HG02981 (cell line): Measurements from ENCODE around the gene SRRD.

ENCODE experiments used
- ATAC-seq: cut with Tn5 transposase; IDR thresholded peaks from one replicate; pipeline ENCODE4 v1.9.1; 2021; ENCODE audit warnings: mild to moderate bottlenecking, moderate library complexity; ENCODE audit not compliant: unreplicated experiment

The SRRD gene

DNA sequence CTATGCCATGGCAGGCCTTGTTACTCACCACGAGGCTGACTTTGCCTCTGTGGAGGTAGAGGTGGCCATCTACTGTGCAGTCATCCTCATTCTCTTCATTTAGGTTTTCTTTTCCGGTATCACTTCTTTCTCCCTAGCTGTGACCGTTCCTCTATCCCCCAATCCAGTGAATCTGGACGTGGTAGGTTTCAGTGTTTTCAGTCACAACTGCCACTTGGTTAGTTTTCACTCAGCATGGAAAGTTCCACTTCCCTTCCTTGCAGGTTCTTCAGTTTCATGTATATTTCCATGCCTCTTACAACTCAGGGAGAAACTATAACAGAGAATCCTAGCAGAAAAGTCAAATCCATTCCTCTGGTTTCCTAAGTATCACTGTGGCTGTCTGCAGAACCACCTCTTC lies 2.0 kb upstream of the SRRD start:
- no peak for ATAC-seq

DNA sequence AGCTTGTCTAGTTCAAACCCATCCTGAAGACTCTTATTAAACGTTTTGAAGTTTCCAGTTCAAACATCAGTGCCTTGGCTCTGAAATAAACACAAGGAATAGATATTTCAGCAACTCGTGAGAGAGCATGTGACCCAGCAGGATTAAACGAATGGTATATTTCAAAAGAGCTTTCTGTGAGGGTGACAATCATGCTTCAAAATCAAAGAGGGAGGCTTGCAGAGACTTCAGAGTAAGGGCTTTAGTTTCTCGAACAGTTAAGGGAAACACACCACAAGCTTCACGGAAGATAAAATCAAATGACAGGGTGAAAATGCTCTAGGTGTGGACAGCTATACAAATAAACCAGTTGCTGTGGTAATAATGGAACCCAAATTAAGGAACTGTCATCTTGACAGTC lies 1.5 kb upstream of the SRRD start:
- no peak for ATAC-seq

DNA sequence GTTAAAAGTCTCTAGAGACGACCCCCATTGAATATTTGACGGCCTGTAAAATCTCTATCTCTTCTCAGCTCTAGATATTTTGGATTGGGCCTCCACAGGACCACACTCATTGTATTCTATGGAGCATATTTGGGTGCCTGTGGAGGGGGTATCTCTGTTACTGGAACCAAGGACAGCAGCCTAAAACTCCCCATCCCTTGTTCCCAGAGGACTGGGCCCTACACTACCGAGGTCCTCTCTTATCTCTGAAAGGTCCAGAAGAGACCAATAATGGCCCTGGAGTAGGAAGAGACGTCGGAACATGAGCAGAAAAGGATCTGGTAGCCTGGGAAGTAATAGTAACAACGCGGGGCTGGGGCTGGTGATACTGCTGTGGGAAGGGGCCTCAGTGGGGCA lies 636 bp upstream of the SRRD start:
- no peak for ATAC-seq

DNA sequence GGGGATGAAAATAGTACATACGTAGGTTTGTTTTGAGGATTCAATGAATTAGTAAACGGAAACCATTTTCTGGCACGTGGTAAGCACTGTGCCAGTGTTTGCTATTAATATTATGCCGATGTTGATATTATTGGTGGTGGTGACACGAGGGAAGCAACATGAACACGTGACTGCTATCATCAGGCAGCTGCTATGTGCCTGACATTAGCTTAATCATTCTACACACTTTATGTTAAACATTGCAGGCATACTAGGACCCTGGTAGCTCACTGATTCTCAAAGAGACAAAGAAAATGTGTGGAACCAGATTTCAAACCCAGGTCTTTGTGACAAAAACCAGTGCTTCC lies 656 bp downstream of the SRRD start:
- ATAC-seq: no peak

DNA sequence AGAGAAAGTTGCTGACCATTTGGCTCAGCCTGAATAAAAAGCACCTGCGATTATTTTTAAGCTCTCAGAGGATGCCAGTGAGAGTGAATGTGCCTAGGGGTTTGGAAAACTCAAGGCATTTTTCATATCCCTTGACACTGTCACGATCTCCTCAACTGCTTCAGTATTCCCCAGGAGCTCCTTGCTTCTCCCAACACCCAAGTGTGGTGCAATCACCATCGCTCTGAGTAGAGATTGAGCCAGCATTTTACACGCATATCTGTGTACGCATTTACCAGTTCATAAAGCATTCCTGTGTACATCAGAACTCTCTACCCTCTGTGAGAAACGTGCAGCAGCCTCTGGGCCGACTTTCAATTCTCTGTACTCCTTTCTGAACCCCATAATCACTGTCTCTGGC lies 1.3 kb downstream of the SRRD start:
- no peak for ATAC-seq

DNA sequence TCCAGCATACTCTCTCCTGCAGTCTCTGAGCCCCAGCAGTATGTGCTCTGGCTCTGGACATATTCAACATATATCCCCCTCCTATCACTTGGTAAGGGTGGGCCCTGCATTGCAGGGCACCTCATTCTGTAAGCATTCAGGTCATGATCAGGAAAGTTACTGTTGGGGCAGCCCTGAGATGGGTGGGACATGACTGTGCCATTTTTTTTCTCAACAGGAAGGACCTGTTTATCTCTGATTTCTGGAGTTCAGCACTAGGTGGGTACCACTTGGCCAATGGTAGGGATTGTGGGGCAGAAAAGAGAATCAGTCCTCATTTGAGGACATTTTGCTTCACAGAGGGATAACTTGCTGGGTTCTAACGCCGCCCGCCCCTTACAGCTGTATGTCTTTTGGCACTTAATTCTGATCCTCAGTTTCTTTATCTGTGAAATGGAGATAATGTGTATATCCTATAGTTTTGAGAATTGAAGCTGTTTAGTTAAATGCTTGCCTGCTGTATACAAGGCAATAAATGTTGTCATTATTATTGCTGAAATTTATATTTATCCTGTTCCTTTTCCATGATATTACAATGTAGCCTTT lies 2.2 kb downstream of the SRRD start:
- no peak for ATAC-seq

DNA sequence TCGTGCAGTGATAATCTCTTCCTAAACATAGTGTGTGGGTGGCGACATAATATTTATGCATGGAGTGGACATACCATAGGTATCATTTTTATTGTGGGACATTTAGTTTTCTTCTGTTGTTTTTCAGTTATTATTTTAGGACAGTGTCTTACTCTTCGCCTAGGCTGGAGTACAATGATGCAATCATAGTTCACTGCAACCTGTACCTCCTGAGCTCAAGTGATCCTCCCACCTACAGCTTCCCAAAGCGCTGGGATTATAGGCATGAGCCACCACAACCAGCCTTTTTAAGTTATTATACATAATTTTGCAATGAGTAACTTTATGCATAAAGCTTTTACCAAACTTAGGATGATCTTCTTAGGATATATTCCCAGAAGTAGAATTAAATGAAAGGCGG lies 2.7 kb downstream of the SRRD start:
- no peak for ATAC-seq

DNA sequence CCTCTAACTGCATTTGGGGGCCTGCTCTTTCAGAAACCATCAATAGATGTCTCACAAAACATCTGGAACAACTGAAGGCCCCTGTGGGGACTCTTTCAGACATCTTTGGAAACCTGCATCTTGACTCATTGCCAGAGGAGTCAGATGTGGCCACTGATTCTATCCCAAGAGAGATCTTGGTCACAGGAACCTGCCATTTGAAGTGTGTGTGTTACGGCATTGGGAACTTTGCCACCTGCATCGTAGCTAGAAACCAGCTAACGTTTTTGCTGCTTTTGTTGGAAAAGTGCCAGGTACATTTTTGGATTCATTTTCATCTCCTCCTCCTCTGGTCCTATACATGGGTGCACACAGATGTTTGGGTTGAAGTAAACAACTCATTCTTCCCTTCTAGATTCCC lies 4.3 kb downstream of the SRRD start:
- no peak for ATAC-seq

DNA sequence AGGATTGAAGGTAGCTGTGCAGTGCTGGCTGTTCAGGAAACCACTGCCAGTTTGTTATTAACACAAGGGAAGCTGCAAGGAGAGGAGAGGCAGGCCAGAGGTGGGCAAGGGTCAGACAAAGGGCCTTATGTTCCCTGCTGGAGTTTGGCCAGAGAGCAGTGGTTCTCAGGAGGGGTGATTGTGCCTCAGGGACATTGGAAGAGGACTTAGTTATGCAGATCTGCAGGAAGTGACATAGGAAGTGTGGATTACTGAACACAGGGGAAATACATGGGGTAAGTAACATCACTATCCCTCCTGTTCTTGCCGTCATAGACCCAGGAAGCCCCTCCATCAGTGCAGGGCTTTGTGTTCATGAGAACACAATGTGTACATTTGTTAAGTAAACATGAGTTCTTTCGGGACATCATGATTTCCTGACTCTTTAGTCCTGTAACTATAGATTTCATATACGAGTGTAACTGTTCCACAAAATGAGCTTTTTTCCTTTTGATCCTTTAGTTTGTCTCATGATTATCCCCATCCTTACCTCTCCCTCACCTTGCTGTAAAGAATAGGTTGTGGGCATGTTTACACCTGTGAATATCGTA lies 5.9 kb downstream of the SRRD start:
- ATAC-seq: no peak

DNA sequence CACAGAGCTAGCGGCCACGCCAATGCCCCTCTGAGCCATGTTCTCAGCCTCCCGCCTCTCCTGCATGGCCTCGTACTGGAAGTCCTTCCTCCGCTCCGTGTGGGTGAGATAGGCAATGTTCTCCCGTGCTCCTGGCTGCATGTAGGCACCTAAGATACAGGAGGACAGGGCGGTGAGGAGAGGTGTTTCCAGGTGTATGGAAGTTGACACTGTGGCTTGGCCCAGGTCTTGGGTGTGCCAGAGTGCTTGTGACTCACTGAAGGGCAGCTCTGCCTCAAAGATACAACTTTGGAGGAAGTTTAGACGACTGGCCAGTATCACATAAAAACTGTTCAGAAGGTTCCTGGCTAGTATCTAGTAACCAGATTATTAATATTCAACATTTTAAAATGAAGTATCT lies 8.5 kb downstream of the SRRD start:
- ATAC-seq: no peak

DNA sequence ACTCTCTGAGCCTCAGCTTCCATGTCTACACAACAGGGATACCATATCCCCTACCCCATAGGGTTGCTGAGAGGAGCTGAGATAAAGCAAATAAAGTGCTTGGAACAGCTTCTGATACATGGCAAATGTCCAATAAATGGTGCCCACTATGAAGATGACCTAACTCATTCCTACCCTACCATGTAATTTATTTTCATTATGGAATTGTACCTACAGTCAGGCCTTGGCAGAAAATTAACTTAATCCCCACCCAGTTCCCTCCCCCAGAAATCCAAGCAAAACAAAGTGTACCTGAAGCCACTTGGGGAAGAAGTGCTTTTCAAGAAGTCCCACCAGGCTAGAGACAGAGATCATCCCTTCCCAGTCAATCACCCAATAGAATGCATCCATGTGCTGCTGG lies 10.8 kb downstream of the SRRD start:
- ATAC-seq: no peak

DNA sequence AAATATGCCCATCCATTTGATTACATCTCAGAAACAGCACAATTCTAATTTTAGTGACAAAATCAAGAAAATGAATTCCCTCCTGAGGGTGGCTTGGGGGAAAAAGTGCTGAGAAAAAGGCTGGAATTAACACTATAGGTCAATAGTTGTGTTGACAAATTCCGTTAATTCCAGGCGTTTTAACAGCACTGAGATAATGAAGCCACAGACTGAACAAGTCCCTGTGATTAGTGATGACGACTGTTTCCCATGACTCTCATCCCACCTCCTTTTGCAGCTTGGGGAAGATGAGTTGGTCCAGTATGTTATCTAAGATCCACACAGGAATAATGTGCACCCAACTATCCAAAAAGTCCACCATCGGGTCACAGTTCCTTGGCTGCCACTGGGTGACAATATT lies 12.8 kb downstream of the SRRD start:
- no peak for ATAC-seq

DNA sequence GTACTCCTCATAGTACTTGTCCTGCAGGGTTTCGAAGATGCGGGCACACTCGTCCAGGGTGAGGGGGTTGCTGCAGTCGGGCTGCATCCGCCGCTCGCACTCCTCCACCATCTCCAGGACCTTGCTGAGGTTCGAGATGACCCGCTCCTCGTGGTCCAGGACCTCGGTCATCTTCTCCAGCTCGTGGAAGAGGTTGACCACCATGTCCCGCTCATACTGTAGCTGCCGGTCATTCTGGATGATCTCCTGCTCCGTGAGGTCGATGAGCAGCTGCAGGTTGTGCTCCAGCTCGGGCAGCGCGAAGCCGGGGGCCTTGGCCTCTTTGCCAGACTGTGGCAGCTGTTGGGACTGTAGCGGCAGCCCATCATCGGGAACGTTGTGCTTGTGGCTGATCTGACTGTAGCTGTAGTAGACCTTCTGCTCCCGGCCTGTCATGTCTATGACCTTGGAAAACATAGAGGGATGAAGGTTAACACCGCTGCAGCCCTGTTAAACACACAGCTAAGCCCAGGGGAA lies 15.6 kb downstream of the SRRD start:
- no peak for ATAC-seq

DNA sequence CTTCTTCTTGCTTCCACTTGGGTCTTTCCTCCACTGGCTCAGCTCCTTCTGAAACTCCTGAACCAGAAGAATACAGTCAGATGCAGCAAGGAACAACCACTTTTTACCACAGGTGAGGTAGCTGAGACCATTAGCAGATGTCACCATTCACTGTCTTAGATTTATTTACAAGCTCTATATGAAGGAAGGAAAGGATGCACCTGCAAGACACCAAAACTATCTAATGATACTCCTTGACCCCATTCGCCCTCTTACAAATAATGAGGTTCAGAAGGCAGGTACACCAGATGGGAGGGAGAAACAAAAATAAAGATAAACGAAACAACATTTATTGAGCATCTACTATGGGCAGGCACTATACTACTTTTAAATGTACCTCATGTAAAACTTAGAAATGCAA lies 18.3 kb downstream of the SRRD start:
- no peak for ATAC-seq

DNA sequence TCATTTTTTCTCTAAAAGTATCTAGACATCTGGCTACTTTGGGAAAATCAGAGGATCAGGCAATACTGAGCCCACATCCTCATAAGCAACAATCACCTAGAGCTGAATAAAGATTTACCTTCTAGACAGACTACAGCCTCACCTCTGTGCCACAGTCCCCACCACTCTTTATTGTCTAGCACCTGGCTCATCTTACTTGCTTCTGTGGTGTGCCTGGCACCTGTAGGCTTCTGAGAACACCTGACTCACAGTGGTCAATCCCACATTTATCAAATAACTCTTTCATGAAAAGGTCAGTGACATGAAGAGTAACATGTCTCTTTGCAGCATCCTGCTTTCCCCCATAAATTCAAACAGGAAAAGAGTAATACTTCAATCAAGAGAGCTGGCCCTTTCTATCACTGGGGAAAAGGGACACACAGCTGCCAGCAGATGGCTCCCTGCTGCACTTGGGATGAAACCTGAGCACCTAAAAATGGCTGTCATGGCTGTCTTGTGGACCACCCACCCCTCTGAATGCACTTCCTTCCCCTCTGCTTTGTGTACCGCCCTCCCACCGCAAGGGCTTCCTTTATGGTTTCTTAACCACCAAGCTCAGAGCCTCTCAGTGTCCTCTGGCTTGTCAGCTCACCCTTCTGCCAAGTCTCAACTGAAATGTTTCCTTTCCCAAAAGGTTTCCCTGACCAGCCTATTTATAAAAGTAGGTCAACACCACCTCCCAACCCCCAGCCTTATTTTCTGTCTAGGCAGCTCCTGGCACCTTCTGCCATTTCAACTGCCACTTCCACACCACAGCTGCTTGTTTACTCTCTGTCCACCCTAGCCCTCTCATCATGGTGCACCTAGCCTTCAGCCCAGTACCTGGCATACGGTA lies 19.2 kb downstream of the SRRD start:
- no peak for ATAC-seq

DNA sequence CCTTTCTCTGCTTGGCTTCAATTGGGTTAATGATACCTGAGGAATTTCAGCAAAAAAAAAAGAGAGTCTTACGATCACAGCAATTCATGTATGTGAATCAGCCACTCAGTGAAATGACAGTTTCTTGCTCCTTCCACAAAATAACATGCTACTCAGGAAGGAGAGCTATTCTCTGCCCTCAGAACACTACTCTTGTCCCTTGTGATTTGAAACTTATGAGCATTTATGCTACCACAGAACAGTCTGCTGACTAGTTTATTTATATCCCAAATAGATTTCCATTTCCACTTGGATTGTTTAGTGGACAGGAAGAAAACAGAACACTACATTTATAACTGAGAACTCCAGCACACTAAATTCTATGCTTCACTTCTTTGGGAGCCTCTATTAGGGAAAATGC lies 20.1 kb downstream of the SRRD start:
- no peak for ATAC-seq

DNA sequence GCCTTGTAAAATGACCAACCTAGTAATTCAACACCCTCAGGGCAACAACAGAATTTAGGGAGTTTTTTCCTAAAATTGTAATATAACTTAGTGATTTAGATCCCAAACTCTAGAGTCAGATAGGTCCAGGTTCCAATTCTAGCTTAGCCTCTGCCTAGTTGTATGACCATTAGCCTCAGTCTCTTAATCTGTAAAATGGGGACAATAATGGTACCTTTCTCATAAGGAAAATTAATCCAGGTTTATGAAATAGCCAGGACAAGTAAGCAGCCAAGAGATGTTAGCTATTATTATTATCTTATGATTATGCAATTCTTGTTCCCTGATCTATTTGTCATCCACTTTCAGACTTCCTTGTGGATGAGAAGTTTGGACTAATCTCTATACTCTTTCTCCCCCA lies 24.5 kb downstream of the SRRD start:
- no peak for ATAC-seq

DNA sequence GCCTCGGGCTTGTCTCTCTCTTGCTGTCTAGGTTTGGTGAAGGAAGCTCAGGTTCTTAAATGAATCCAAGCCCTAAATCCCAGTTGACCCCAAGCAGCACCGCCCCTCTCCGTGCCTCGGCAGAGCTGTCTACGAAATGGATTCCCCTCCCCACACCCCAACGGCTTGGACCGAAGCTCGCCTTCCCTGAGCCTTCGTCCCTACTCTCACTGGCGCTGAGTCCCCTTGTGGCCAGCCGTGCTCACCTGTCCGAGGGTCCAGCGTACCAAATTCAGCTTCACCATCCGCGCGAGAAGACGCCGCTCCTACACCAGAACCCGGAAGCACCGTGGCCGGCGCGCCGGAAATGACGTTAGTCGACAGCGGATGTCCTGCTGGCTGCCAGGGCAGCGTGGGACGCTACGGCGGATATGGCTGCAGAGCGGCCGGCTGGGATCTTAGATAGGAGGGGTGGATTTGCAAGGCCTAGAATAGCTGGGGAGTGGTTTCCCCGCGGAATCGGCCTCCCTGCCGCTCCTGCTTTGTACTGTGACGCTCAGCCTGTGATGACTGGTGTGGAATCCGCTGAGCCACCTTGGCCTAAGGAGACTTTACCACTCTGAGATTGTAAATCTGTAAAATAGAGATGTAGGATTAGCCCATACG lies 28.6 kb downstream of the SRRD start, which contains the start of gene TFIP11:
TFIP11 (minus strand) TSS at position 325 of the 645 bp plus-strand sequence. CDS start 2,201 bp downstream, outside the sequence.
- ATAC-seq: peak; percentile 94

DNA sequence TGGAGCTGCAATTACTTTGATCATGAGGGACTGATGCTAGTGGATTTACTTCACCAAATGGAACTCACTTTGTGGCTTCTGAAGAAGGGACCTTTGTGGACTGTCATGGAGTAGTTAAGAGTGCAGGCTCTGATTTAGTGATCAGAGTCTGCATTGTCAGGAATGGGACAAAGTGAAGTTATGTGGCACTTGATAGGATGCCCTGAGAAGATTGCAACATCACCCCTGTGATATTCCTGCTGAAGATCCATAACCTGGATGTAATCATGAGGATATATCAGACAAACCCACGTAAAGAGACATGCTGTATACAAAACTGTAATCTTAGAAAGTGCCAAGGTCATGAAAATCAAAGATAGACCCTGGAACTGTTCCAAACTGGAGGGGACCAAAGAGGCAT lies 30.2 kb downstream of the SRRD start:
- no peak for ATAC-seq

DNA sequence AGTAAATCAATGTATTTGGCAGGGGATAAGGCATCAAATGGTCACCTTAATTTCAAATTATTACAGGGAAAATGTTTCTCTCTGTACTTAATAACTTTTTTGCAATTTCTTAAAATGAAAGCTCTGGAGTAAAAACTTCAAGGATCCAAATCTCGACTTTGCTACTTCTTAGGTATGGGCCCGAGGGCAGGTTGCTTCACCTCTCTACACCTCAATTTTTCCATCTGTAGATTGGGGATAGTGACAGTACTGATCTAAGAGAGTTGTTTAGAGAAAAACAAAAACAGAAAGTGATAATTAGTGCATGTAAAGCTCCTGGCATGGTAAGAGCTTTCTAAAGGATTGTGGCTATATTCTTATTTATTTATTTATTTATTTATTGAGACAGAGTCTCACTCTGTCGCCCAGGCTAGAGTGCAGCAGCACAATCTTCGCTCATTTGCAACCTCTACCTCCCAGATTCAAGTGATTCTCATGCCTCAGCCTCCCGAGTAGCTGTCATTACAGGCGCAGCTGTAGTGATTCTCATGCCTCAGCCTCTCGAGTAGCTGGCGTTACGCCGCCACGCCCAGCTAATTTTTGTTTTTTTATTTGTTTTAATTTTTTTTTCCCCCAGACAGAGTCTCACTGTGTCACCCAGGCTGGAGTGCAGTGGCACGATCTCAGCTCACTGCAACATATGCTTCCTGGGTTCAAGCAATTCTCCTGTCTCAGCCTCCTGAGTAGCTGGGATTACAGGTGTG lies 30.9 kb downstream of the SRRD start:
- ATAC-seq: no peak

DNA sequence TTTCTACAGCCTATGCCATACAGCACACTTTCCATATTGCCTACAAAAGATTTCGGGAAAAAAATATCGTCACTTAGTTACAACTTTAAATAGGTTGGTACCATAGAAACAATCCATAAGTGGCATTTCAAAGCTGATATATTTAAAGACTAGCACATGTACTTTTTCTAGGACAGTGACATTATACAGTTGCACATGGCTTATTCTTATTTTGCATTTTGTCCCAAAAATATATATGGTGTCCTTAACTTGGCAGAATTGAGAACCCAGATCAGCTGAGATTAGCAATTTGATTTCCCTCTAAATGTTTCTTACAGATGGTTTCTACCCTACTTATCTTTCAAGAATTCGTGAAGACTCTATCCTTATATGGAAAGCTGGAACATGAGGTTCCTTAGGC lies 32.3 kb downstream of the SRRD start:
- no peak for ATAC-seq
